PC-3 (cell line): Measurements from ENCODE around the gene EIF4G1. TPM values are rescaled to one million over a fixed set of nuclear protein-coding genes. Genes with fewer than 3 reads are reported as not detected.

ENCODE experiments used
- ATAC-seq: fragments of 200-7000 bp; cut with Tn5 transposase; 2 replicates; pipeline ENCODE4 v1.9.1; 2020; ENCODE audit warnings: mild to moderate bottlenecking, moderate library complexity
- BruUV-seq: library from RNA; stranded (reverse); fragments of 400-500 nt; replicated peaks from 2 replicates; lab custom pipeline; 2021; lab: Mats Ljungman, UMichigan
- CTCF ChIA-PET: fragments of 300-600 bp; sonication (Branson Sonifier 250); formaldehyde crosslinking; loops from one replicate; lab custom pipeline; 2022; ENCODE audit warnings: antibody characterized with exemption; lab: Charles Lee
- POLR2A ChIA-PET: fragments of 300-600 bp; sonication (Branson Sonifier 250); formaldehyde crosslinking; loops from one replicate; lab custom pipeline; 2022; ENCODE audit warnings: antibody characterized with exemption; ENCODE audit not compliant: unreplicated experiment; lab: Charles Lee
- DNase-seq: peaks from one replicate; pipeline ENCODE4 v3.0.0-alpha.2; 2015
- H2AFZ ChIP-seq: fragments of 300-600 bp; sonication (generic); 2 replicates; pipeline ENCODE4 v1.6.0; 2016; ENCODE audit warnings: antibody characterized with exemption, low read length
- H3F3A ChIP-seq: fragments of 300-600 bp; sonication (generic); one replicate; pipeline ENCODE4 v1.6.0; 2017; ENCODE audit warnings: antibody characterized with exemption, low read length, control low read depth, mild to moderate bottlenecking; ENCODE audit not compliant: unreplicated experiment
- H3K27ac ChIP-seq: fragments of 300-600 bp; sonication (generic); 2 replicates; pipeline ENCODE4 v1.5.1; 2016; ENCODE audit warnings: mild to moderate bottlenecking, low read length
- H3K27me3 ChIP-seq: fragments of 300-600 bp; sonication (generic); 2 replicates; pipeline ENCODE4 v1.6.1; 2016; ENCODE audit warnings: low read length, mixed read lengths
- H3K36me3 ChIP-seq: fragments of 300-600 bp; sonication (generic); 2 replicates; pipeline ENCODE4 v1.6.1; 2016; ENCODE audit warnings: low read depth, mixed run types, low read length, mixed read lengths
- H3K4me1 ChIP-seq: fragments of 300-600 bp; sonication (generic); 2 replicates; pipeline ENCODE4 v1.5.1; 2016; ENCODE audit warnings: low read length; ENCODE audit not compliant: insufficient read depth
- H3K4me2 ChIP-seq: fragments of 300-600 bp; sonication (generic); 2 replicates; pipeline ENCODE4 v1.6.0; 2016; ENCODE audit warnings: low read length
- H3K4me3 ChIP-seq: fragments of 300-600 bp; sonication (generic); 2 replicates; pipeline ENCODE4 v1.5.1; 2016; ENCODE audit warnings: mild to moderate bottlenecking, low read length, mixed read lengths
- H3K79me2 ChIP-seq: fragments of 300-600 bp; sonication (generic); 2 replicates; pipeline ENCODE4 v1.6.1; 2017; ENCODE audit warnings: low read length, mixed read lengths
- H3K9ac ChIP-seq: fragments of 300-600 bp; sonication (generic); 2 replicates; pipeline ENCODE4 v1.6.0; 2016; ENCODE audit warnings: mild to moderate bottlenecking, low read length
- H3K9me2 ChIP-seq: fragments of 300-600 bp; sonication (generic); replicated peaks from 2 replicates; pipeline ENCODE4 v1.6.1; 2016; ENCODE audit warnings: mixed run types, low read length, mixed read lengths
- H3K9me3 ChIP-seq: fragments of 300-600 bp; sonication (generic); 2 replicates; pipeline ENCODE4 v1.6.1; 2016; ENCODE audit warnings: low read length, mixed read lengths
- H4K20me1 ChIP-seq: fragments of 300-600 bp; sonication (generic); 2 replicates; pipeline ENCODE4 v1.6.1; 2016; ENCODE audit warnings: low read length, mixed read lengths
- CTCF ChIP-seq: fragments of 300-600 bp; sonication (generic); conservative IDR thresholded peaks from 2 replicates; pipeline ENCODE4 v1.5.1; 2017; ENCODE audit warnings: antibody characterized with exemption, low read depth, mild to moderate bottlenecking, low read length
- EZH2 ChIP-seq: fragments of 300-600 bp; sonication (generic); IDR thresholded peaks from one replicate; pipeline ENCODE4 v1.6.1; 2017; ENCODE audit warnings: antibody characterized with exemption, mild to moderate bottlenecking, low read length; ENCODE audit not compliant: unreplicated experiment
- EZH2phosphoT487 ChIP-seq: fragments of 300-600 bp; sonication (generic); IDR thresholded peaks from 2 replicates; pipeline ENCODE4 v1.6.1; 2018; ENCODE audit warnings: mild to moderate bottlenecking, antibody characterized with exemption, low read length, borderline replicate concordance
- intact Hi-C: fragments of 100-400 bp; cut with micrococcal nuclease; formaldehyde crosslinking; loops from 2 replicates; pipeline ENCODE4 v1.9.0; 2023
- total RNA-seq: library from RNA; depleted of rRNA; stranded (reverse); fragments of >200 nt; gene quantifications from 2 replicates; pipeline ENCODE4 v1.2.3, GENCODE V29; 2014

The EIF4G1 gene
- total RNA-seq, 1 experiment from 2014 or later = 463 TPM

- POLR2A ChIA-PET = no interaction called here
- H3K9me2 ChIP-seq = no peaks in the 10 kb centered on the region
Observed at GRCh38 chr3:184382326-184383032, 68.1 kb downstream of the EIF4G1 start.

GRCh38 chr3:184383033-184383740, 68.8 kb downstream of the EIF4G1 start:
- Histone ChIP-seq H3K9me3 (no peaks in the 10 kb centered on the region), H3K27me3 (peaks cover 33% of the 10 kb centered on the region), H3K79me2 (no peaks in the 10 kb centered on the region), H2AFZ (no peak overlapping the region), H3K27ac (no peak overlapping the region), H4K20me1 (no peaks in the 10 kb centered on the region), H3K9ac (no peak overlapping the region), H3K4me2 (no peak overlapping the region), H3K4me3 (no peak overlapping the region), H3K4me1 (no peaks in the 10 kb centered on the region), H3K9me2 (no peaks in the 10 kb centered on the region), H3F3A (no peaks in the 10 kb centered on the region), H3K36me3 (no peaks in the 10 kb centered on the region)
- no peak for TF ChIP-seq EZH2phosphoT487
- TF ChIP-seq CTCF = no peak
- no peak for TF ChIP-seq EZH2
- no TSS peak for BruUV-seq
- ATAC-seq (no peak; the same call in 1 of the 2 replicates), DNase-seq (no peak)
- POLR2A ChIA-PET = no interaction called here
- intact Hi-C loops = no loop called here
- CTCF ChIA-PET = no interaction called here

More at GRCh38 chr3:184382326-184383032, 68.1 kb downstream of the EIF4G1 start:
- no peak overlapping the region for H2AFZ ChIP-seq
- no peaks in the 10 kb centered on the region for H4K20me1 ChIP-seq
- no peak for DNase-seq
- H3K4me3 ChIP-seq = no peak overlapping the region
- H3F3A ChIP-seq = no peaks in the 10 kb centered on the region
- intact Hi-C loops = no loop called here
- no peaks in the 10 kb centered on the region for H3K79me2 ChIP-seq
- TF ChIP-seq EZH2phosphoT487 = no peak
- no peak for TF ChIP-seq EZH2
- no peak for TF ChIP-seq CTCF
- H3K9ac ChIP-seq = no peak overlapping the region
- no peaks in the 10 kb centered on the region for H3K4me1 ChIP-seq
- H3K27ac ChIP-seq = no peak overlapping the region
- H3K9me3 ChIP-seq = no peaks in the 10 kb centered on the region
- H3K4me2 ChIP-seq = no peak overlapping the region
- H3K36me3 ChIP-seq = no peaks in the 10 kb centered on the region
- no peak for ATAC-seq
- H3K27me3 ChIP-seq = peaks cover 40% of the 10 kb centered on the region
- no TSS peak for BruUV-seq
- CTCF ChIA-PET = no interaction called here

- CTCF ChIA-PET = no interaction called here
- POLR2A ChIA-PET = no interaction called here
- no peak overlapping the region for H3K4me2 ChIP-seq
- BruUV-seq = no TSS peak
- H3K27me3 ChIP-seq = peaks cover 29% of the 10 kb centered on the region
- no peak overlapping the region for H3K4me3 ChIP-seq
- H2AFZ ChIP-seq = no peak overlapping the region
- no peak for ATAC-seq
- intact Hi-C loops = no loop called here
- H3K27ac ChIP-seq = no peak overlapping the region
- TF ChIP-seq CTCF (no peak), EZH2phosphoT487 (no peak), EZH2 (no peak)
- no peaks in the 10 kb centered on the region for H3K4me1 ChIP-seq
- H3K79me2 ChIP-seq = no peaks in the 10 kb centered on the region
- H3K9me3 ChIP-seq = no peaks in the 10 kb centered on the region
- no peaks in the 10 kb centered on the region for H3K36me3 ChIP-seq
- H3K9me2 ChIP-seq = no peaks in the 10 kb centered on the region
- no peaks in the 10 kb centered on the region for H3F3A ChIP-seq
- no peak overlapping the region for H3K9ac ChIP-seq
- DNase-seq = no peak
- H4K20me1 ChIP-seq = no peaks in the 10 kb centered on the region
Observed at GRCh38 chr3:184384342-184384741, 69.9 kb downstream of the EIF4G1 start.
